Left ventricle myocardium inferior (tissue), 1 donor: ENCODE data around the gene CBL. TPM values are rescaled to one million over a fixed set of nuclear protein-coding genes. Genes with fewer than 3 reads are reported as not detected.
"Not testable (repeated sequence)": the region's sequence is repeated elsewhere in the genome, so short reads cannot be mapped to it uniquely, and the experiment has no call there.

ENCODE experiments used
- DNase-seq: peaks from one replicate; pipeline ENCODE4 v3.0.0-alpha.2; 2020
- H3K27ac ChIP-seq: fragments of 200-600 bp; replicated peaks from 2 replicates; pipeline ENCODE4 v1.8.0; 2021
- H3K27me3 ChIP-seq: fragments of 200-600 bp; 2 replicates; pipeline ENCODE4 v1.8.0; 2021; ENCODE audit warnings: low read depth
- H3K36me3 ChIP-seq: fragments of 200-600 bp; 2 replicates; pipeline ENCODE4 v1.8.0; 2021
- H3K4me1 ChIP-seq: fragments of 200-600 bp; 2 replicates; pipeline ENCODE4 v1.8.0; 2021
- H3K4me3 ChIP-seq: fragments of 200-600 bp; 2 replicates; pipeline ENCODE4 v1.8.0; 2021; ENCODE audit warnings: mild to moderate bottlenecking, moderate library complexity
- H3K9me3 ChIP-seq: fragments of 200-600 bp; replicated peaks from 2 replicates; pipeline ENCODE4 v1.8.0; 2021
- intact Hi-C: fragments of 100-400 bp; cut with micrococcal nuclease; formaldehyde crosslinking; loops from one replicate; pipeline ENCODE4 v1.11.0; 2022
- total RNA-seq: library from RNA; stranded (reverse); fragmentation: NEBNext Ultra II Directional; extraction: Animal tissue kit (Norgen Biotek cat#: 25700); gene quantifications from one replicate; pipeline ENCODE4 v1.2.1, GENCODE V29; 2021
- TF ChIP-seq, protein P1 (sequence below): fragments of 200-600 bp; IDR thresholded peaks from 2 replicates; pipeline ENCODE4 v1.8.0; 2021; ENCODE audit warnings: antibody characterized with exemption, mild to moderate bottlenecking, borderline replicate concordance
- donor health status: DM: no; HTN: yes; CAD: no; lungs with severe emphysema.

The CBL gene
- total RNA-seq, 1 donor from 2014 or later: 7.0 TPM

DNA sequence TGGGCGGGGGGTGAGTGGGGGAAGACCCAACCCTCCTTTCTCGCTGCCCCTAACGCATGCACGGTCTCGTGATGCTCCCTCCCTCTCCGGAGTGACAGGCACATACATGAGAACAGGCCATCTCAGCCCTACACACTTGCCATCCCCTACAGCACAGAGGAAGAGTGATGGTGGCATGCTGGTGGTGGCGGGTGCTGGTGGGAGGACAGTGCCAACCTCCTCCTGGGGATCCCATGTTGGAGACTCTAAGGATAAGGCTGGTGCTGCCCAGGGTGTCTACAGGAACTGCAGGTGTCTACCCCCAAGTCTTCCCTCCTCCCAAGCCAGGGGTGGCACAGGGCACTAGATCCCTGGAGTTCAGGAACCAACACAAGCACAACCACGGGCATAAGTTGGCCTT lies 44.3 kb upstream of the CBL start:
- H3K36me3 ChIP-seq: no peaks in the 10 kb centered on the region

DNA sequence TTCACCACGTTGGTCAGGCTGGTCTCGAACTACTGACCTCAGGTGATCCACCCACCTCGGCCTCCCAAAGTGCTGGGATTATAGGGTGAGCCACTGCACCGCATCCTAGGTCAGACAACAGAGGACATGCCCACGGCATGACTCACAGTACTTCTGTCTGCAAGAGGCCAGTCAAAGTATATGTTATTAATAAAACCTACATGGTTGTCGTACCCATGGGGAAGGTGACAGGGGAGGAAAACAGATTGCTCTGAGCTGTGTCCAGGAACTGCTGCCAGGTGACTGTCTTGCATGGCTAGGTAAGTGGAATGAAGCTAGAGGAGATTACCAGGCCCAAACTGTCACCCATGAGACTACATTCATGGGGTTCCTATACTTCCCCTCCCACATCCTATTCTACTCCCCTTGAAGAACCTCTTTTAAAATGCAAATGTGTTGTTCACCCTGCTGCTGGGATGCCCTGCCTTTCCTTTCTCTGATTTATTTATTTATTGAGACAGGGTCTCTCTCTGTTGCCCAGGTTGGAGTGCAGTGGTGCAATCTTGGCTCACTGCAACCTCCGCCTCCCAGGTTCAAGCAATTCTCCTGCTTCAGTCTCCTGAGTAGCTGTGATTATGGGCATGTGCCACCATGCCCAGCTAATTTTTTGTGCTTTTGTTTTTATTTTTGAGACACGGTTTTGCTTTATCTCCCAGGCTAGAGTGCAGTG lies 39.6 kb upstream of the CBL start:
- Histone ChIP-seq H3K4me1 (peaks cover 19% of the 10 kb centered on the region), H3K27me3 (no peaks in the 10 kb centered on the region), H3K36me3 (no peaks in the 10 kb centered on the region), H3K27ac (peak overlapping the region; percentile 19), H3K4me3 (no peak overlapping the region), H3K9me3 (no peaks in the 10 kb centered on the region)
- intact Hi-C loops: no loop called here
- TF ChIP-seq, protein P1, sequence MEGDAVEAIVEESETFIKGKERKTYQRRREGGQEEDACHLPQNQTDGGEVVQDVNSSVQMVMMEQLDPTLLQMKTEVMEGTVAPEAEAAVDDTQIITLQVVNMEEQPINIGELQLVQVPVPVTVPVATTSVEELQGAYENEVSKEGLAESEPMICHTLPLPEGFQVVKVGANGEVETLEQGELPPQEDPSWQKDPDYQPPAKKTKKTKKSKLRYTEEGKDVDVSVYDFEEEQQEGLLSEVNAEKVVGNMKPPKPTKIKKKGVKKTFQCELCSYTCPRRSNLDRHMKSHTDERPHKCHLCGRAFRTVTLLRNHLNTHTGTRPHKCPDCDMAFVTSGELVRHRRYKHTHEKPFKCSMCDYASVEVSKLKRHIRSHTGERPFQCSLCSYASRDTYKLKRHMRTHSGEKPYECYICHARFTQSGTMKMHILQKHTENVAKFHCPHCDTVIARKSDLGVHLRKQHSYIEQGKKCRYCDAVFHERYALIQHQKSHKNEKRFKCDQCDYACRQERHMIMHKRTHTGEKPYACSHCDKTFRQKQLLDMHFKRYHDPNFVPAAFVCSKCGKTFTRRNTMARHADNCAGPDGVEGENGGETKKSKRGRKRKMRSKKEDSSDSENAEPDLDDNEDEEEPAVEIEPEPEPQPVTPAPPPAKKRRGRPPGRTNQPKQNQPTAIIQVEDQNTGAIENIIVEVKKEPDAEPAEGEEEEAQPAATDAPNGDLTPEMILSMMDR: no peak
- no peak for DNase-seq

More for the DNA sequence above, 44.3 kb upstream of the CBL start:
- Histone ChIP-seq H3K27me3 (no peaks in the 10 kb centered on the region), H3K27ac (no peak overlapping the region), H3K9me3 (no peaks in the 10 kb centered on the region), H3K4me1 (no peaks in the 10 kb centered on the region), H3K4me3 (no peak overlapping the region)
- no peak for DNase-seq
- intact Hi-C loops: no loop called here
- TF ChIP-seq, protein P1: no peak

DNA sequence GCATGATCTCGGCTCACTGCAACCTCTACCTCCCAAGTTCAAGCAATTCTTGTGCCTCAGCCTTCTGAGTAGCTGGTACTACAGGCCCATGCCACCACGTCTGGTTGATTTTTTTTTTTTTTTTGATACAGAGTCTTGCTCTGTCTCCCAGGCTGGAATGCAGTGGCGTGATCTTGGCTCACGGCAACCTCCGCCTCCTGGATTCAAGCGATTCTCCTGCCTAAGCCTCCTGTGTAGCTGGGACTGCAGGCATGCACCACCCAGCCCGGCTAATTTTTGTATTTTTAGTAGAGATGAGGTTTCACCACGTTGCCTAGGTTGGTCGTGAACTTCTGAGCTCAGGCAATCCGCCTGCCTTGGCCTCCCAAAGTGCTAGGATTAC lies 39.1 kb upstream of the CBL start:
- intact Hi-C loops, DNase-seq: not testable (repeated sequence)
- peak overlapping the region; percentile 19 for H3K27ac ChIP-seq

DNA sequence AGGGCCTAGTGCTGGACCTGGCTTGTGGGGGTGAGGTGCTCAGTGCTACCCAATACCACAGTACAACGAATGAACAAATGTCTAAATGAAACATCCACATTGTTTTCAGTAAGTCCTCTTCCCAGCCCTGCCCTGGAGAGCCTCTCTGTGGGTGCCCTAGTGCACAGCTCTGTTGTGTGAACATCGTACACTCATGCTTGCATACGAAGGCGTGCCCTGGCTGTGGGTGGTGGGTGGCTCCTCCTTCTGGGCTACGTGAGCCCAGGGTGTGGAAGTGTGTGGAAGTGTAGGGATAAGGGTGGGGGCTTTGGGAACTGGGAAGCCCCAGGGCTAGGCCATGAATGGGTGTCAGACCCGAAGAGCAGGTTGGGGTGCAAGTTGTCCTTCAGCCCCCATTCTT lies 38.2 kb upstream of the CBL start:
- H3K27ac ChIP-seq: peak overlapping the region; percentile 97
- intact Hi-C loops: no loop called here

More for the DNA sequence above, 39.1 kb upstream of the CBL start:
- peaks cover 19% of the 10 kb centered on the region for H3K4me1 ChIP-seq
- not testable (repeated sequence) for H3K4me3 ChIP-seq, H3K36me3 ChIP-seq, H3K27me3 ChIP-seq, H3K9me3 ChIP-seq

GRCh38 chr11:119168471-119169281 lies 37.5 kb upstream of the CBL start, which contains the start of gene NLRX1:
Gene NLRX1, plus strand, starts transcription at chr11:119168725. Its CDS starts 2,679 bp downstream, at chr11:119171404.
- Histone ChIP-seq H3K36me3 (peaks cover 7% of the 10 kb centered on the region), H3K9me3 (no peaks in the 10 kb centered on the region), H3K4me1 (peaks cover 19% of the 10 kb centered on the region), H3K27me3 (no peaks in the 10 kb centered on the region), H3K4me3 (peak within 1 kb of the TSS; percentile 89), H3K27ac (peak within 1 kb of the TSS; percentile 97)
- intact Hi-C loops: no loop called here
- TF ChIP-seq, protein P1: peak; percentile 93
- peak; percentile 85 for DNase-seq

More for the DNA sequence above, 38.2 kb upstream of the CBL start:
- Histone ChIP-seq H3K4me3 (peak overlapping the region; percentile 89), H3K4me1 (peaks cover 19% of the 10 kb centered on the region), H3K9me3 (no peaks in the 10 kb centered on the region), H3K36me3 (no peaks in the 10 kb centered on the region), H3K27me3 (no peaks in the 10 kb centered on the region)
- TF ChIP-seq, protein P1: no peak
- no peak for DNase-seq
